ENCODE data around the gene GAMT.

- no peak for TF ChIP-seq POLR2A (IDR thresholded peaks at IDR 0.05; ENCODE audit: low read depth, low read length)
- no peak for TF ChIP-seq TAF1 (IDR thresholded peaks at IDR 0.05; ENCODE audit: borderline replicate concordance, low read depth, low read length)
- no peak for TF ChIP-seq POLR2AphosphoS5 (IDR thresholded peaks at IDR 0.05; ENCODE audit: low read depth, low read length)
Measured at GRCh38 chr19:1434577-1435060, 33.3 kb upstream of the GAMT start.
